Stimulated activated CD4-positive, alpha-beta T cell treated with anti-CD3 and anti-CD28 coated beads, Interleukin-12 subunit alpha, Interleukin-12 subunit beta, amount 100 ng/mL, for 4 hours (primary cell): ENCODE measurements around the gene BTRC.
A peak's percentile ranks its signal among the peaks of the same experiment; 100 is the strongest.
"Not testable (repeated sequence)": the region's sequence is repeated elsewhere in the genome, so short reads cannot be mapped to it uniquely, and the experiment has no call there.

Experiments used
- DNase-seq: peaks from one replicate; pipeline ENCODE4 v3.0.0-alpha.2; 2020

BTRC gene

DNA sequence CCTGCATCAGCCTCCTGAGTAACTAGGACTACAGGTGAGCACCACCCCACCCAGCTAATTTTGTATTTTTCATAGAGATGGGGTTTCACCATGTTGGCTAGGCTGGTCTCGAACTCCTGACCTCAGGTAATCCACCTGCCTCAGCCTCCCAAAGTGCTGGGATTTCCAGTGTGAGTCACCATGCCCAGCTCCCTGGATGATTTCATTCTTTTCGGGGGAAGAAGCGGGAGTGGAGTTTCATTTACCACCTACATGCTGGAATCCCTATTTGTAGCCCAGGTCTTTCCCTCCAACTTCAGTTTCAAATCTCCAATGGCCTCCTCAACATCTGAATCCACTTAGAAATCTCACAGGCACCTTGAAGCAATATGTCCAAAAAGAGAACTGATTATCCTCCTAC is 2.9 kb upstream of the BTRC start:
- no peak for DNase-seq

DNA sequence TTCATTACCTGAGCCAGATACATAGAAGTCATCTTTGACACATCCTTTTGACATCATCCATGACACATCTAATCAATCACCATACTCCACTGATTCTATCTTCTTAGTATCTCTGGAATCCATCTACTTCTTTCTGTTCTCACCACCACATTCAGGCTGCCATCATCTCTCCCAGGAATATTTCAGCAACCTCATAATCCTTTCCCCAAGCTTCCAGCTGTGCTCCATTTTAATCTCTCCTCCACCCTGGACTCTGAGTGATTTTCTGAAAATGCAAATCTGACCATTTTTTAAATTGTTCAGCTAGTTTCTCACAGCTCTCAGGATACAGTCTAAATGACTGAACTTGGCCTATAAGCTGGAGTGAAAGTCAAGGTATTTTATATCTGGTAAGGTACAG is 2.5 kb upstream of the BTRC start:
- DNase-seq: no peak

DNA sequence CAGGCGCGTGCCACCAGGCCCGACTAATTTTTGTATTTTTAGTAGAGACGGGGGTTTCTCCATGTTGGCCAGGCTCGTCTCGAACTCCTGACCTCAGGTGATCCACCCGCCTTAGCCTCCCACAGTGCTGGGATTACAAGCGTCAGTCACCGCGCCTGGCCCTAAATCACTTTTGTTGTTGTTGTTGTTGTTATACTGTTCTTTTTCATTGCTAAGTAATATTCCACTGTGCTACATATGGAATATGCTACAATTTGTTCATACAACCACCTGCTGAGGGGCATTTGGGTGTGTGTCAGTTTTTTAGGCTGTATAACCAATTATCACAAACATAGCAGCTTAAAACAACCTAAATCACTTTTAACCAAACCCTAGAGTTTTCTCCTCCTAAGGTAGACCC is 1.1 kb upstream of the BTRC start:
- not testable (repeated sequence) for DNase-seq

DNA sequence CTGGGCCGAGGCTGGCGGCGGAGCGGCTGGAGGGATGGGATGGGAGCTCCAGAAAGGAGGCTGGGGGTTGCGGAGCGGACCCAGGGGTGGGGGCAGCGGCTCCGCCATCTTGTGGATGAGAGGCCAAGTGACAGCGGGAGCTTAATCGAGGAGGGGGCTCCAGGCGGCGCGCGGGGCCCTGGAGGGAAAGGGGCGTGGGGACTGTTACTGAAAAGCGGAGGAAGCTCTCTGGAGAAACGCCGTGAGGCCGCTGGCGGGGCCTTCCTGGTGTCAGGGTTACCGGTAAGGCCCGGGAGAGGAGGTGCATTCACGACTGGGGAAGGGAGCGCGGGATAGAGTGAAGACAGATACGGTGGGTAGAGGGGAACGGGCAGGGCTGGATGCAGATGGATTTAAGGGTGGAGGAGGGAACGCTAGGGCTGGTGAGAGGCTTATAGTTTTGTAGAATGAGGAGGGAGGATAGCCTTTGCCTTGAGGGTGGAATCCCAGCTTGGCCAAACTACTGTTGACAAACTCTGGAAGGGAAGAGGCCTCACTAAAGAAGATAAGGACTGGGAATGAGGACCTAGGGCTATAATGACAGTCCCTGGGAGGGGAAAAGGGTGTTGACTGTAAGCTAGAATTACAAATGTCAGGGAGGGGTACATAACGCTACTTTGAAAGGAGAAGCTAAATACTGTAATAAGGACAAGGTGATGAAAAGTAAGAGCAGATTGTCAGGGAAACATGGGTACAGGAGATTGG is 535 bp downstream of the BTRC start:
- peak; percentile 34 for DNase-seq

DNA sequence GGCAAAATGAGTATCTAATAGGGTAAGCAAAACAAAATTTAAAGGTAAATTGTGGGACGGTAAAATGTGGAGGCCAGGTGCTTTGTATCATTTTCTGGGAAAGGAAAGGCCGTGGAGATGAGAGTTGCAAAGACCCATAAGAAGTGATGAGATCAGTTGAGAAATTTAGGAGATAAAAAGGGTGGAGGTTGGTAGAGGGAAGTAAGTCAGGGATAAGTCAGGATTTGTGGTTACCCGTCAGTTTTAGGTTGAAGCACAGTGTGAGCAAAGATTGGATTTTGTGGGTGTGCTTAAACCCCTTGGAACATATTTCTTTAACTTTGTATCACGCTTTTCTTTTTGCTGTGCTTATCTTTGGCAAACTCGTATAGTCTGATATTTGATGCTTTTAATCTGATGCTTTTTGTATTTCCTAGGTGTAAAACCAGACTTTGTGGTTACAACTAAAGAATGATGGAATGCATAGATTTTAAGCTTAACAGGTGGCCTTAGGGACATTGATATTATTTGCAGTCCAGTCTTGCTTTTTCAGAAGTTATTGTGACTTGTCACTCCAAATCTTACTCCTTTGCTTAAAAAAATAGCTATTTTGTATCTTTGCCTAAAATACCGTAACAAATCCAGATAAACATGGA is 1.2 kb downstream of the BTRC start:
- no peak for DNase-seq

DNA sequence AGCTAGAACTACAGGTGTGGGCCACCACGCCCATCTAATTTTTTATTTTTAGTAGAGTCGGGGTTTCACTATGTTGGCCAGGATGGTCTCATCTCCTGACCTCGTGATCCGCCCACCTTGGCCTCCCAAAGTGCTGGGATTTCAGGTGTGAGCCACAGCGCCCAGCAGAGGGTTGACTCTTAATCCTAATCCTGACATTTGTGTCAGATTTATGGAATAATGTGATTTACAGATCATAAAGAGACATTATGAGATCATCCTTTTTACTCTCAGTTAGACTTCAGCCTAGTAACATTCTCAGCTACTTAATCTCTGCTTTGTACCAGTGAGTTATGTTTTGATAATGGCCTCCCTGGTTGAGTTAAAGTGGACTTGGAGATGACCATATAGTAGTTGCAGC is 2.2 kb downstream of the BTRC start:
- DNase-seq: no peak

DNA sequence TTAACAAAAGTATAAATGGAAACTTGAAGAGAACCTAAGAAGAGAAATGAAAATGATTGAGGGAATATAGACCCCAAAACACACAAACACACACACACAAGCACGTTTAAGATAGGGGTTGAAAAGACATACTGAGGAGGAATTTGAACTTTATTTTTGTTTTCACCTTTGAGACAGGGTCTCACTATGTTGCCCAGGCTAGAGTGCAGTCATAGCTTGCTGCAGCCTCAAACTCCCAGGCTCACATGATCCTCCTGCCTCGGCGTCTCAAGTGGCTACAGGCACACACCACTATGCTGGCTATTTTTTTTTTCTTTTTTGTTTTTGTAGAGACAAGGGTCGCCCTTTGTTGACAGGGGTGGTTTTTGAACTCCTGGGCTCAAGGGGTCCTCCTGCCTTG is 4.0 kb downstream of the BTRC start:
- DNase-seq: no peak

DNA sequence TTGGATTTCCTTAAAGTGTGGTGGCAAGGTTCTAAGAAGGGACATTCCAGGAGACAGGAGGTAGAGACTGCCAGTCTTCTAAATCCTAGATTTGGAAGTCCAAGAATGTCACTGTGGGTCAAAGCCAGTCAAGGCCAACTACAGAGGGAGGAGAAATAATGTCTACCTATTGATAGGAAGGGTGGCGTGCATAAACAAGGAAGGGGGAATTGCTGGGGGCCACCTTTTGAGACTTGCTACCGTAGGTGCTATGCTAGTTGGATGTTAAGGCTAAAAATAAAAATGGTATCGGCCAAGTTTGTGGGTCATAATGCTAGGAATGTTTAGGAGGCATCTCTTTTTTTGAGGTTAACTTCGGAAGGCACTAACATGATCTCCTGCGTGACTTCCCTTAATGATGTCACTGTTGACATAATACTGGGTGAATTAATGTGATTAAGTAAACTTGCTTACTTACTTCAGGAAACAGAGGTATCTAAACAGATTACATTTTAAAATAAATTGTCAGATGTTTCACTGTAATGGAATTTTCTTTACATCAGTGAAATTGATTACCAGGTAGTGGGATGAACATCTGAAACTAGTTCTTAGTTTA is 4.8 kb downstream of the BTRC start:
- no peak for DNase-seq

DNA sequence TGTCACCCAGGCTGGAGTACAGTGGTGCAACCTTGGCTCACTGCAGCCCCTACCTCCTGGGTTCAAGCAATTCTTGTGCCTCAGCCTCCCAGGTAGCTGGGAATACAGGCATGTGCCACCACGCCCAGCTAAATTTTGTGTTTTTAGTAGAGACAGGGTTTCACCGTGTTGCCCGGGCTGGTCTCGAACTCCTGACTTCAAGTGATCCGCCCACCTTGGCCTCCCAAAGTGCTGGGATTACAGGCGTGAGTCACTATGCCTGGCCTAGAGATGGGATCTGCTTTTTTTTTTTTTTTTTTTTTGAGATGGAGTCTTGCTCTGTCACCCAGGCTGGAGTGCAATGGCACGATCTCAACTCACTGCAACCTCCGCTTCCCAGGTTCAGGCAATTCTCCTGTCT is 6.1 kb downstream of the BTRC start:
- not testable (repeated sequence) for DNase-seq

DNA sequence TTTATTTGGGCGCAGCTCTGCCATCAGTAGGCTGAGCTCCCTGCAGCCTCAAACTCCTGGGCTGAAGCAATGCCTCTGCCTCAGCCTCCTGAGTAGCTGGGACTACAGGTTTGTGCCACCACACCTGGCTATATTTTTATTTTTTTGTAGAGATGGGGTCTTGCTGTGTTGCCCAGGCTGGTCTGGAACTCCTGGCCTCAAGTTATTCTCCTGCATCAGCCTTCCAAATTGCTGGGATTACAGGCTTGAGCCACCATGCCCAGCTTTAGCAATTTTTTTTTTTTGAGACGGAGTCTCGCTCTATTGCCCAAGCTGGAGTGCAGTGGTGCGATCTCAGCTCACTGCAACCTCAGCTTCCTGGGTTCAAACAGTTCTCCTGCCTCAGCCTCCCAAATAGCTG is 6.9 kb downstream of the BTRC start:
- not testable (repeated sequence) for DNase-seq

DNA sequence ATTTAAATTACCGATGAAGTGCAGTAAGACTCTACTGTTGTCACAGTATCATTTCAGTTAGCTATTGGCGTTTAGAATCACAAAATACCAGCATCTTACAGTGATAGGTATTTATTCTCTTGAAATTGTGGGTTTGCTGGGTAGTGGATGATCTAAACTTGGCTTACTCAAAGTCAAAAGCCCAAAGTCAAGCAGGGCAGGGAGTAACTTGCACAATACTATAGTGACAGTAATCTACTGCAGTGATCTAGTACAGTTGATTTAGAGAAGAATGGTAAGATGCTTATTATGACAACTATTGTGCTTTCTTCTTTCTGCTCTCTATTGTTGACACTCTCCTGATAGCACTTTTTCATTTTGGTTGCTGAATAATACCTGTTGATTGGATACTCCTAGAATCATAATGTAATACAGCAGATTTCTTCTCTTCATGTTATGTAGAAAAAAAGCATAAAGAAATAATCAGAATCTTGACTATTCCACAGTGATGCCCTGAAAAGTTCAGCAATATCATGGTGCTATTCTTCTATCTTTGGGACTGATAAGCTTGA is 10.0 kb downstream of the BTRC start:
- DNase-seq: no peak

DNA sequence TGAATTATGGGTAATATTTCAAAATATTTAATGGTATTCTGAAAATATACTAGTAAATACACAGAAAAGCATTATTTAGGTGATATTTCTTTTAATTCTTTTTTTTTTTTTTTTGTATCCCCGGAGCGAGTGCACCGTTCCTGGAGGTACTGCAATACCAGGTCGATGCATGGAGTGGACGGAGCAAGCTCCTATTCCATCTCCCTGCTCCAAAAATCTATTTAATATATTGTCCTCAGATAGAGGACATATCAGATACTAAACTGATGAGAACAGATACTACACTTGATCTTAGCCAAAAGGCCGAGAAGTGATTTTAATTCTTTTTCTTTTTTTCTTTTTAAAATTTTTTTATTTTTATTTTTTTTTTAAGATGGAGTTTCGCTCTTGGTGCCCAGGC is 10.8 kb downstream of the BTRC start:
- DNase-seq: no peak

DNA sequence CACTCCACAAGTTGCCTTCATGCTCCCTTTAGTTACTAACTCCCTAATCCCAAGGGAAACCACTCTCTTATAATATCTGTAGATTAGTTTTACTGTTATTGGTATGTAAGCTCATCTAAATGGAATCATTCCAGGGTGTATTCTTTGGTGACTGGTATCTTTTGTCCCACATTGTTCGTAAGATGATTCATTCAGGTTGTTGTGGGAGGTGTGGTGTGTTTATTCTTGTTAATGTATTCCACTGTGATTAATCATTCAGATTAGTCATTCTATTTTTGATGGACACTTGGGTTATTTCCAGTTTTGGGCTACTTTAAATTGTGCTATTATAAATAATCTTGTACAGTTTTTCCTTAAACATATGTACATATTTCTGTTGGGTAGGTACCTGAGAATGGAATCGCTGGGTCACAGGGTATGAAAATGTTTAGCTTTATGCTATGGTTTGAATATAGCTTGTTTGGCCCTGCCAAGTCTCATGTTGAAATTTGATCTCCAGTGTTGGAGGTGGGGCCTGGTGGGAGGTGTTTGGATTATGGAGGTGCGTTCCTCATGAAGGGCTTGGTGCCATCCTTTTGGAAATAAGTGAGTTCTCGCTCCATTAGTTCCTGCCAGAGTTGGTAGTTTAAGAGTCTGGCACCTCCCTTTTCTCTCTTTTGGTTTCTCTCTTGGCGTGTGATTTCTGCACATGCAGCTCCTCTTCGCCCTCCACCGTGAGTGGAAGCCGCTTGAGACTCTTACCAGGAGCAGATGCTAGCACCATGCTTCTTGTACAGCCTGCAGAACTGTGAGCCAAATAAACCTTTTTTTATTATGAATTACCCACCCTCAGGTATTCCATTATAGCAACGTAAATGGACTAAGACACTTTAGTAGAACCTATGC is 13.8 kb downstream of the BTRC start:
- no peak for DNase-seq

DNA sequence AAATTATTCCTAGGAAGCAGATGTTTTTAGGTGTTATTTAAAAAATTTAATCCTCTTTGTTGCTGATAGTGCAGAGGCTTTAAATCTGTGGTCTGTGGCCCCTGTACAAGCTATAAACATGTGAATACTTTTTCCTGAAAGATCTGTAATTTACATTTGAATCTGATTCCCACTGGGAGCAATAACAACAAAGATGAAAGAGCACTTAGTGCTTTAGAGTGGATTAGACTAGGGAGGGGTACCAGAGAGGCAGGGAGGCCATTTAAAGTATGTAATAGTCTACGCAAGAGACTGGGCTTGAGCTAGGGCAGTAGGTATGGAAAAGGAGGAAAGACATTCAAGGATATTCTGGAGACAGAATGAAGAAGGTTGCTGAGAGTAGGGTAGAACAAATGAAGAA is 19.1 kb downstream of the BTRC start:
- DNase-seq: no peak

DNA sequence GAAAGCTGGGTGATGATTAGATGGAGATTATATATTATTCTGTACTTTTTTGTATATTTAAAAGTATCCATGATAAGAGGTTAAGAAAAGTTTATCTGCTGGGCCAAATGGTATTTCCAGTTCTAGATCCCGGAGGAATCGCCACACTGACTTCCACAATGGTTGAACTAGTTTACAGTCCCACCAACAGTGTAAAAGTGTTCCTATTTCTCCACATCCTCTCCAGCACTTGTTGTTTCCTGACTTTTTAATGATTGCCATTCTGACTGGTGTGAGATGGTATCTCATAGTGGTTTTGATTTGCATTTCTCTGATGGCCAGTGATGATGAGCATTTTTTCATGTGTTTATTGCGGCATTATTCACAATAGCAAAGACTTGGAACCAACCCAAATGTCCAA is 20.0 kb downstream of the BTRC start:
- DNase-seq: not testable (repeated sequence)

DNA sequence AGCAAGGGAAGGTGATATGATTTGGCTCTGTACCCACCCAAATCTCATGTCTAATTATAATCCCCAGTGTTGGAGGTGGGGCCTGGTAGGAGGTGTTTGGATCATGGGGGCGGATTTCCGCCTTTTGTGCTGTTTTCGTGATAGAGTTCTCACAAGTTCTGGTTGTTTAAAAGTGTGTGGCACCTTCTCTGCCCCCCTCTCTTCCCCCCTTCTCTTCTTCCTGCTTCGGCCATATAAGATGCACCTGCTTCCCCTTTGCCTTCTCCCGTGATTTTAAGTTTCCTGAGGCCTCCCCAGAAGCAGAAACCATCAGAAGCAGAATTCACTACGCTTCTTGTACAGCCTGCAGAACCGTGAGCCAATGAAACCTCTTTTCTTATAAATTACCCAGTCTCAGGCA is 21.1 kb downstream of the BTRC start:
- no peak for DNase-seq

DNA sequence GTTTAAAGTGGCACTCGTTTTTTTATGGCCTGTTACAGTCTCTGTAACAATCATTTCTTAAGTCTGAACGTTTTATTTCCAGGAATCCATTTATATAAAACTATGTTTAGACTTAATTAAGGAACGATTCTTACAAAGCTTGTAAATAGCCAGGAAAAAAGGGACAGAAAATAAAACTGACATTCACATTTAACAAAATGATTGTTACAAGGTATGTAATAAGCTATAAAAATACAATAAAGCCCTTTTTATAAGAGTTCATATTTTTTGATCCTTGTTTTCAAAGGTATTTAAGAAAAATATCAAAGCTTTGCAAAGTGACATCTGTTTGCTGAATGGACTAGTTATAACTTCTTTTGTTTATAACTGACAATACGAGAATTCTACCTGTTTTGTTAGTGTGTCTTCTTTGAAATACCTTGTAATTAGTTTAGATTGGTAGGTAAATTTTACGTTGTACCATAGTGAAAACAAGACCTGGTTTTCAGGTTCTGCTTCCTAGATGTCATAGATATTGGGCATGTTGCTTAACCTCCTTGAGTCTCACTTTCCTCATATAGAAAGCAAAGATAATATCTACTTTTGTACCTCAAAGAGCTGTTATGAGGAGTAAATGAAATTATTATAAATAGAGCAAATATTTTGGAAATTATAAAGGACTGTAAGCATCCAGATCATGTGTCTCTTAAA is 25.8 kb downstream of the BTRC start:
- DNase-seq: no peak

DNA sequence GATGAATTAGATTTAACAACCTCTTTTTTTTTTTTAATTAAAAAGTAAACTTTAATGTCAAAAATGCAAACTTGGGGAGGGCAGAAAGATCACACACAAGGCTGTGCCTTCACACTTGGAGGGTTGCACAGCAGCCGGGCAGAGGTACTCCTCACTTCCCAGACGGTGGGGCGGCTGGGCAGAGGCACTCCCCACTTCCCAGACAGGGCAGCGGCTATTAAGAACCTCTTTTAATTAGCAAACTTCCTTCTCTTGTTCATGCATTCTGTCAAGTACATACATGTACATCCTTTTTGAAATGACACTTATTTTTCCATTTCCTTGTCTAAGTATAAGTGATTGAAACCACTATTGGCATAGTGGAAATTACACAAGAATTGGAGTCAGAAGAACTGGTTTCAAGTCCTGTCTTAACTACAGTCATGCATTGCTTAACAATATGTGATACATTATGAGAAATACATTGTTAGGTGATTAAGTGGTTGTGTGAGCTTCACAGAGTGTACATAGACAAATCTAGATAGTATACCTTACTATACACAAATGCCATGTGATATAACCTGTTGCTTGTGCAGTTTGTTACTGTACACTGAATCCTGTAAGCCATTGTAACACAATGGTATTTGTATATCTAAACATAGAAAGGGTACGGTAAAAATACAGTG is 26.5 kb downstream of the BTRC start:
- no peak for DNase-seq

DNA sequence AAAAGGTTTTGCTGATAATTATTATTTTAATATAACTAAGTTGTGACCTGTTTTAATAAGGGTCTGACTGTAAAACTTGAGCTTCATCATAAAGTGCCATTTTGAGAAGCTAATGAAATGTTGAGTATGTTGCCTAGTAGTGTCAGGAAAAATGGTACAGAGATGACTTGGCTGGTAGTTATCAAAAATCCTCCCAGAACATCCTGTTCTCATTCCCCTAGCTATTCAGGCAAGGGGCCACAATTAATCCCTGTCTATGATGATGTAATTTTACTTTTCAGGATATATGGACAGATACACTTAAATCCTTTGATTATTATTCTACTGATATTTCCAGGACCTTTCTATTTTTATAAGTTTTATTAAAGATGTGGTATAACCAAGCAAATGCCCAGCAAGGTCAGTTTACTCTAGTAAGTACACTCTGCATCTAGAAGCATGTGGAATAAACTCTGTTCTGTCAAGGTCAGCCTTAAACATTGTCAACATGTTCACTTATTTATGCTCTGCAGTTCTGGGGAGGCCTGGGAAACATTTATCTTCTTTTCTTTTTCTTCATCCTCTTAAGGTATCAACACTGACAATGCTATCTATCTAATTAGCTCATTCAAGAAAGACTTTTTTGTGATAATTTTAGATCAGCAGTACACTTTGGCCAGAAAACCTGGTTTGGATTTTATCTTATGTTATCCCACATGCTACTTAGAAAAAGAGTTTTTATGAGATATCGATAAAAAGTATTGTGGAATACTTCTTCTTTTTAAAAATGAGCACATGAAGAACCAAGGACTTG is 32.1 kb downstream of the BTRC start:
- no peak for DNase-seq

DNA sequence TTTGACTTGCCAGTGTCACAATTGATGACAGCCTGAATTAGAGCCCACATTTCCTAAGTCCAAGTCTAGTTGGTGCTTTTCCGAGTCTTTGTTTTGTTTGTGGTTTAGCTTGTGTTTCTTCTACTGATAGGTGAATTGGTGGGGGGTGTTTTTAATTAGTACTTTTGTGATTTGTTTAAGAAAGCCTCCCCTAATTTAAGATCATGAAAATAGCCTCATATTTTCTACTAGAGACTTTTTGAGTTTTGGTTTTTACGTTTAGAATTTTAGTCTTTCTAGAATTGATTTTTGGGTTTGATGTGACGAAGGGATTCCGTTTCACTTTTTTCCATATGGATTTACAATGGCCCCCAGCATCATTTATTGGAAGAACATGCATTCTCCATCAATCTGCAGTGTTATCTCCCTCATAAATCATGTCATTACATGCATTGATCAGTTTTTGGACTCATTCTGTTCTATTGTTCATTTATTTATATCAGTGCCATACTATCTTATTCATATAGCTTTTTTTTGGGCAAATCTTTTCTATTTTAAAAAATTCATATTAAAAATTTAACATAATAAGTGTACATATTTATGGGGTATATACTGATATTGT is 32.8 kb downstream of the BTRC start:
- no peak for DNase-seq
